Thoracic aorta (tissue), 2 donors: Measurements from ENCODE around the gene MVB12B. TPM values are rescaled to one million over a fixed set of nuclear protein-coding genes. Genes with fewer than 3 reads are reported as not detected.

ENCODE experiments used
- ATAC-seq: fragments of 150-250 bp; one replicate; pipeline ENCODE4 v1.8.0; 2017; ENCODE audit warnings: low read depth; ENCODE audit not compliant: insufficient number of reproducible peaks, low FRiP score
- DNase-seq: peaks from one replicate; pipeline ENCODE4 v3.0.0-alpha.2; 2020; ENCODE audit warnings: low spot score
- H3K27ac ChIP-seq, 2 donors: fragments of 200-600 bp; sonication (generic); 1 replicate in 1 of 2; 2 replicates in 1 of 2; pipeline ENCODE4 v1.5.1; 2016; ENCODE audit warnings: mild to moderate bottlenecking in 2 of 2, moderate library complexity in 2 of 2
- H3K27me3 ChIP-seq: fragments of 200-600 bp; sonication (generic); replicated peaks from 2 replicates; pipeline ENCODE4 v1.6.0; 2016; ENCODE audit warnings: mild to moderate bottlenecking; ENCODE audit not compliant: insufficient read depth
- H3K36me3 ChIP-seq: fragments of 200-600 bp; sonication (generic); one replicate; pipeline ENCODE4 v1.5.1; 2016
- H3K4me1 ChIP-seq, 2 donors: fragments of 200-600 bp; sonication (generic); 1 replicate in 1 of 2; 2 replicates in 1 of 2; pipeline versions ENCODE4 v1.5.1 to v1.6.0; 2016; ENCODE audit warnings: low read depth in 2 of 2, mild to moderate bottlenecking in 1 of 2; ENCODE audit not compliant: control insufficient read depth in 1 of 2
- H3K4me3 ChIP-seq: fragments of 200-600 bp; sonication (generic); 2 replicates; pipeline ENCODE4 v1.5.1; 2016; ENCODE audit warnings: mild to moderate bottlenecking
- H3K9me3 ChIP-seq: fragments of 200-600 bp; sonication (generic); 2 replicates; pipeline ENCODE4 v1.5.1; 2016
- CTCF ChIP-seq: fragments of 200-600 bp; sonication (generic); IDR thresholded peaks from one replicate; pipeline ENCODE4 v1.5.1; 2019; ENCODE audit warnings: antibody characterized with exemption
- total RNA-seq, 2 donors: library from RNA; depleted of rRNA; stranded (reverse); fragments of >200 nt; gene quantifications; one replicate each; pipeline versions ENCODE4 v1.1.0 to v1.2.3, GENCODE V29; 2016

The MVB12B gene
- total RNA-seq, 2 donors from 2014 or later = 18.4 to 21.7 TPM

- Histone ChIP-seq H3K36me3 (no peaks in the 10 kb centered on the region), H3K4me3 (no peak overlapping the region), H3K27me3 (no peaks in the 10 kb centered on the region), H3K4me1 (no peaks in the 10 kb centered on the region), H3K9me3 (no peaks in the 10 kb centered on the region), H3K27ac (no peak overlapping the region)
- DNase-seq (no peak), ATAC-seq (no peak)
- no peak for TF ChIP-seq CTCF
Observed at GRCh38 chr9:126448865-126449577, 122.4 kb downstream of the MVB12B start.

DNA sequence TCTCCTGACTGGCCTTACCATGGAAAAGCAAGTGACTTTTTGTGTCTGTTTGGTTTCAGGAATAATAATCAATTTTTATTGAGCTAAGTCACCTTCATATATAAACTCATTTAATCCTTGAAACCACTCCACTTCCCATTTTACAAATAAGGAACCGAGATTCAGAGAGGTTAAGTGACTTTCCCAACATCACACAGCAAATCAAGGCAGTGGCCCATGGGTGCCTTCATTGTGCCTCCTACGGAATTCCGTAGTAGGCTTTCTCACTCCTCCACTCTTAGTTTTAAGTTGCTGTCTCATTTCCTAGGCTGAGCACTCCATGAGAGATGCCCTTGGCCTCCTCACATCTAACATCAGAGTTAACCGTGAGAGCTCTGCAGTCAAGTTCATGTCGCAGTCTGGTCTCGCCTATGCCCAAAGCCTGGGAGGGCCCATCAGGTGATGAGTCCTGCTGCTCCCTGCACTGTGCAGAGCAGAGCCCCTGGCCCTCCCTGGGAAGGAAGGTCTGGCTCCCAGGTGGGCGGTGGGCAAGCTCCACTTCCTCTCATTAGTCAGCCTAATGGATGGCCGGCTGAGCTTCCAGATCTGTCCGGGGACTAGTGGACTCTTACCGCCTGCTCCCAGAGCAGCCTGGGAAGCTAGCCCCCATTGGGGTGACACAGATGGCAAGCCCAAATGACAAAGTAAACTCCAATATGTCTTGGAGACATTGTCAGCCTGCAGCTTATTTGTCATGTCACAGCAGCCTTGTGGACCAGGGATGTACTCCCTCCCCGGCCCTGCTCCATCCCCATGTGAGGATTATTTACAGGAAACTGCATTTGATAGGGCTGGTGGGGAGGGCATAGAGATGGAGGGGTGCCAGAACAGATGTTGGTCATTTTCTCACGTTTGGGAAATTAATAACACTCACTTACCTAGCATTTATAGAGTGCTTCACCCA lies 123.4 kb downstream of the MVB12B start:
- ATAC-seq (no peak), DNase-seq (no peak)
- H3K4me1 ChIP-seq = no peaks in the 10 kb centered on the region
- TF ChIP-seq CTCF = no peak
- no peaks in the 10 kb centered on the region for H3K27me3 ChIP-seq
- H3K27ac ChIP-seq = no peak overlapping the region
- no peaks in the 10 kb centered on the region for H3K9me3 ChIP-seq
- H3K36me3 ChIP-seq = no peaks in the 10 kb centered on the region
- no peak overlapping the region for H3K4me3 ChIP-seq

DNA sequence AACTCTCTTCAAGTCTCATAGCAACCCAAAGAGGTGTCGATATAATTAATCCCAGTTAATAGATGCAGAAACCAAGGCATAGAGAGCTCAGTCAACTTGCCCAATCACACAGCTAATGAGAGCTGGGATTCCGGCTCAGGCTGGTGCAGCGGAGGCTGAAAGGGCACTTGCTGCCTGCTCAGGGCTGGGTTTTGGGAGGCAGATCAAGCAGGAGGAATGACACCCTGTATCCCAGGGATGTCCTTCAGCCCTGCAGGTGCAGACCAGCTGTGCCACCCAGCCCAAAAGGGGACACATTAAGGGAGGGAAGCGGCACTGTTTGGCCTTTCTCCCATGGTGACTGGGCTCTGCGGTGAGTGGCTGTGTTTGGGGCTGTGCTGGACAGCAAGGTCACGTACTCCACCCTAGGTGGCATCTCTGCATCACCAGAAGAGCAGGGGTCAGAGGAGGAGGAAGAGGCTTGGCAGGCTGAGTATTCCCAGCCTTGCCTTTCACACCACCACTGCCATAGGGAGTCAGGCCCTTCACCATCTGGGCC lies 124.1 kb downstream of the MVB12B start:
- H3K9me3 ChIP-seq = no peaks in the 10 kb centered on the region
- H3K36me3 ChIP-seq = no peaks in the 10 kb centered on the region
- DNase-seq = no peak
- no peaks in the 10 kb centered on the region for H3K4me1 ChIP-seq
- no peaks in the 10 kb centered on the region for H3K27me3 ChIP-seq
- ATAC-seq = no peak
- no peak overlapping the region for H3K27ac ChIP-seq
- no peak overlapping the region for H3K4me3 ChIP-seq
- TF ChIP-seq CTCF = no peak

DNA sequence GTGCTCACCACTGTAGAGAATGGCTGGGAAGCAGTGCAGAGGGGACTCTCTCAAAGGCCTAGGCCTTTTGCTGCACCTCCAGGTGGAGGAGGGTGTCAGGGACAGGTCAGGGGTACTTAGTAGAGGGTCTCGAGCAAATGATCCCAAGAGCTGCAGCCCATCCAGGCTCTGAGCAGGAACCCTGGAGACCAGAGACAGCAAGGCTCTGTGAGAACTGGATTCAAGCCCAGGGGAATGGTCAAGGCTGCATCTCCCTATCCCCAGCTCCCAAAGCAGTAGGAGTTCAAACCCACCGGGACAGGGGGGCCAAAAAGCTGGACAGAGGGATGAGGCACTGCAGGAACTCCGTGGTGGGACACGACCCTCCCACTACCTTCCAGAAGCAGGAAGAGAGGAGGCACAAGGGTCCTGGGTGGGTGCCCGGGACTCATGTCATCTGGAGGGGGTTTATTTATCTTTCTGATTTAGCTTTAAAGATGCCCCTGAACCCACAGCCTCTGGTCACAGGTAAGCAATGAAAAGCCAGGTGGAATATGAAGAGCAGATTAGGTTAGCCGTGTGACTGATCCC lies 124.8 kb downstream of the MVB12B start:
- no peaks in the 10 kb centered on the region for H3K36me3 ChIP-seq

More for the DNA sequence above, 124.8 kb downstream of the MVB12B start:
- Histone ChIP-seq H3K27ac (no peak overlapping the region), H3K4me3 (no peak overlapping the region), H3K9me3 (no peaks in the 10 kb centered on the region), H3K4me1 (peaks cover 0 to 1% of the 10 kb centered on the region in 2 donors), H3K27me3 (no peaks in the 10 kb centered on the region)
- DNase-seq (no peak), ATAC-seq (no peak)
- no peak for TF ChIP-seq CTCF
